ENCODE results near the gene JAKMIP1.
A peak's percentile ranks its signal among the peaks of the same experiment; 100 is the strongest.

JAKMIP1 gene

GRCh38 chr4:6115342-6115741 lies 85.0 kb downstream of the JAKMIP1 start:
- DNase-seq: peak; percentile 62

DNA sequence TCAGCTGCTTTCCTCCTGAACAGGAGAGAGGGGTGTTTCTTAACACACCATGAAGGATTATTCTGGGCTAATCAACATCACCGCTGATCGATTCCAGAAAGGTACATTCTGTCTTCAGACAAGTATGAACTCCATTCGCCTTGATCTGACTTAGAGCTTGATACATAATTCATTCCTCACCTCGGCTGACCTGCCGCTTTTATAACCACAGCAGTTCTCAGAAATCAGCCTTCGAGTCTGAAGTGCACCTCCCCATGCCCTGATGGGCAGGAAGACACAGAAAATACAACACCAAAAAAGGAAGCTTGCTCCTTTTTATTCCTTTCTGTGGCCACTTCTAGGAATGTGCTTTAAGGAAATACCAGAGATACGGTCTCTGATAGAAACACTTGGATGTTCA lies 85.7 kb downstream of the JAKMIP1 start:
- DNase-seq: no peak

DNA sequence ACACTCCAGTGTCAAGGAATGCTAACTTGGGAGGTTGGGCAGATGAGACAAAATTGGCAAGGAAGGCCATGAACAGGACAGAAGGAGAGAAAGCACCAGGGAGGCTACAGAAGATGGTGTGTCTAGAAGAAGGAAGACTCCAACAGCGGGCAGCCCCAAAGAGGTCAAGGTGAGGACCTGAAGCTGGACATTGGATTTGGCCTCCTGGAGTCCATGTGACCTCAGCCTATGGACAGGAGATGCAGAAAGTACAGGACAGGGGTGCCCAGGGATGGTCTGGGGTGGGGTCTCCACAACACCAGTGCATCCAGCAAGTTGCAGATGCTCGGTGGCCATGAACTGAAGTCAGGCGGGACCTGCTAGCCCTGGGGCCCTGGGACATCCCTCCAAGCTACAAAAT lies 86.2 kb downstream of the JAKMIP1 start:
- DNase-seq: no peak

DNA sequence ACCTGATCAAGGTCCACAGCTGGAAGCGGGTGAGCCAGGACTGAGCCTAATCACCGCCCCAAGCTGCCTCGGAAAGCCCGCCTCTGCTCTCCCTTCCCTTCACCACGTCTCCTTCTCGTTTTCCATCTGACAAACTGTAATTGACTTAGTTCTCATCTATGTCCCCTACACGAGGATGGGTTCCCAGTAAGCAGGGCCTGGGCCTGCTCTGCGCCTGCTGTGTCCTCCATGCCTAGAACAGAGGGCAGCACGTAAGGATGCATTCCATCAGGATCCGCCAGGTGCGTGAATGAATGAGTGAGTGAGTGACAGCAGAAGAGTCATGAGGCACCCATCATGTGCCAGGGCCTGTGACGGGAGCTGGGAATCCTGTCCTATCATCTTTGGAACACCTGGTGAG lies 86.7 kb downstream of the JAKMIP1 start:
- DNase-seq: no peak

DNA sequence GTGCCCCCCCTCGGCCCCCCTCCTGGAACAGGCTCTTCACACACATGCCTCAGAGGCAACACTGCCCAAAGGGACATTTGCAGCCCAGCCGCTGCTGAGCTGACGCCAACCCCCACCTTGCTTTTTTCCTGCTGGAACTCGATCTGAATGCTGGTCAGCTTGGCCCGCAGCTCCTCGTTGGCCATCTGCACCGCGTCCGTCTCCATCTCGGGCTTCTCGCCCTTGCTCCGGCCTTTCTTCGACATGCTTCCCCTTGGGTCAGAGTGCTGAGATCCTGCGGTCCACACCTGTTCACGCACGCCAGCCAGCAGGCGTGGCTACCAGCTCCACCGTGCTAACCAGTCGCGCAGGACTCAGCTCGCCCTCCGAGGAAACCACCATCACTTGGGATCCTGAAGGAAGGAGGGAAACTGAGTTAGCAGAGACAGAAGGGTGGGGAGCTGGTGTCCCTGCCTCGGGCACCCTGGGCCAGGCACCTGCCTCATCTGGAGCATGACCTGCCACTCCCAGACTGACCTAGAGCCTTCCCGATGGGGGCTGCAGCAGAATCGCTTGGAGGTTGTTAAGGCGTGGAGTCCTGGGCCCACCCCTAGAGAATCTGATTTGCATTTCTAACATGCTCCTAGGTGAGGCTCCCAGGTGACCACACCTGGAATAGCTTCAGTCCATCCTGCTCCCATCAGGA lies 87.6 kb downstream of the JAKMIP1 start:
- DNase-seq: no peak

GRCh38 chr4:6111354-6111960 lies 88.9 kb downstream of the JAKMIP1 start:
- DNase-seq: no peak

DNA sequence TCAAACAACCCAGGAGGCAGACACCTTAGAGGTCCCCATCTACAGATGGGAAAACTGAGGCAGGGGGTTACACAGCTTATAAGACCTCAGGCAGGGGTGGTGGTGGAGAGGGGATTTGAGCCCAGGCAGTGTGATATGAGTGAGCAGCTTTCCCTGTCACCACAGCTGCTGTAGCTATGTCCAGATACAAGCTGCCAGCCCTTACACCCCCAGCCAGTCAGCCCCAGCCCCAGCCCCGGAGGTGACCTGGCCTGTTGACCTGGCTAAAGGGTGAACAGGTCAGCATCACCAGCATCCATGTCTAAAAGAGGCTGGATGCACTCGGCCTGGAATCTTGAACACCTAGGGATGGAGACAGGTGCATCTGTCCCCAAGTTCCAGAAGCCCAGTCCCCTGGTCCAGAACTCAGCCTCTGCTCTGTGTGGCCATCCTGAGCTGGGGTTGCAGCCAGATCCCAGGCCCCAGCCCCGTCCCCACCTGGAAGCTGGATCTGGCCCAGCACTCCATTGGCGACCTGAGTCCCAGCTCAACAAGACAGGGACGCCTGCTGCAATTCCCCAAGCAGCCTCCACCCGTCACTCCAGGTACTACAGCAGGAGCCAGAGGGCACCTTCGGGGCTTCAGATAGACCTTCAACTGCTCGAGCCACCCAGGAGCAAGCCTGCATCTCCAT lies 89.5 kb downstream of the JAKMIP1 start:
- DNase-seq: no peak

DNA sequence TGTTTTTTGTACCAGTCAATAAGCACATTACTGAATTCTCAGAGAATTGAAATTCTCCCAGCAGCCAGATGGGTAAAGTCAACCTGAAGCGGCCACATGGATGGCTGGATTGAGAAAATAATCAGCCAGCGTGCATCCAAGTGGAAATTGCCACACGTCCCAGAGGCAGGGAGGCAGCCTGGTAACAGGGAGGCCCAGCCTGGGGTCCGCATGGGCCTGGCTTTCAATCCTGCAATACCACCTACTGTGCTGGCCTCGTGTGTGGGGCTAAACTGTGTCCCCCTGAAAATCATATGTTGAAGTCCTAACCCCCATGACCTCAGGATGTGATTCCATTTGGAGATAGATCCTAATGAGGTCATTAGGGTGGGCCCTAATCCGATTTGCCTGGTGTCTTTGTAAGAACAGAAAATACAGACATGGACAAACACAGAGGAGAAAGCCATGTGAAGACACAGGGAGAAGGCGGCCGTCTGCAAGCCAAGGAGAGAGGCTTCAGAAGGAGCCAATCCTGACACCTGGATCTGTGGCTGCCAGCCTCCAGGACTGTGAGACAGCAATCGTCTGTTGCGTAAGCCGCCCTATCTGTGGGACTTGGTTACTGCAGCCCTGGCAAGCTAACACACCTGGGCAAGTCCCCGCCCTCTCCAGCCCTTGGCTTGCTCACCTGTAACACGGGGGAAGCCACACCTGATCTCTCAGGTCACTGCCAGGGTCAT lies 90.3 kb downstream of the JAKMIP1 start:
- peak; percentile 63 for DNase-seq

DNA sequence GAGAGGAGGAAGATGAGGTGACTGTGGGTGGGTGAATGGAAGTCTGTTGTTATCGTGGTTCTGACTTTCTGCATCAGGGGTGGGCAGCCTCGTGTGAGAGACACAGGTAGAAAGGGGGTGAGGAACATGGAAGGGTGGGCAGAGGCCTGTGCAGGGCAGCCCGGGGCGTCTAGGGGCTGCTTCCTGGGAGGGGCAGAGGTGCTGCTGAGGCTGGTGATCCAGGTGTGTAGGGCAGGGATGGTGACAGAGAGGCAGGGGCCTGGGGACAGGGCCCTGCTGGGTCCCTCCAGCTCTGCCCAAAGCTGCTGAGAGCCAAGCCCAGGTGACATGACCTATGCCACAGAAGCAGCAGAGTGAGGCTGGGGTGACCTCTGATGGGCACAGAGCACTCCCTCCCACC lies 92.5 kb downstream of the JAKMIP1 start:
- no peak for DNase-seq

- peak; percentile 61 for DNase-seq
Observed at GRCh38 chr4:6107114-6107791, 93.1 kb downstream of the JAKMIP1 start.

DNA sequence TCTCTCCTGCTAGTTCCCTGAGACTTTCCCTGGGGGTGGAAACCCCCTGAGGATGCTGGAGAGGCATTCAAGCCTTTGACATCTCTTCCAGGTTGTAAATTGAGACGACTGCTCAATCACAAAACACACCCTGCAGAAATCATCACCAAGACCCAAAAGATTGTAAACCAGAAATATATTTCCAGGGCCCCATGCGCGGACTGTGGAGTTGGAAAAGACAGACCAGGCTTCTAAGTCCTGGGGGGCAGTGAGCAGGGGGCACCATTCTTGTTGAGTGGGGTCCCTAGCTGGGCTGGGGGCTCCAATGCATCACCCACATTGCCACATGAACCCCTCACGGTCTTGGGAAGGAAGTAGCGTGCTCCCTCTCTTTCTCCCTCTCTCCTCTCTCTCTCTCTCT lies 94.2 kb downstream of the JAKMIP1 start:
- DNase-seq: no peak

DNA sequence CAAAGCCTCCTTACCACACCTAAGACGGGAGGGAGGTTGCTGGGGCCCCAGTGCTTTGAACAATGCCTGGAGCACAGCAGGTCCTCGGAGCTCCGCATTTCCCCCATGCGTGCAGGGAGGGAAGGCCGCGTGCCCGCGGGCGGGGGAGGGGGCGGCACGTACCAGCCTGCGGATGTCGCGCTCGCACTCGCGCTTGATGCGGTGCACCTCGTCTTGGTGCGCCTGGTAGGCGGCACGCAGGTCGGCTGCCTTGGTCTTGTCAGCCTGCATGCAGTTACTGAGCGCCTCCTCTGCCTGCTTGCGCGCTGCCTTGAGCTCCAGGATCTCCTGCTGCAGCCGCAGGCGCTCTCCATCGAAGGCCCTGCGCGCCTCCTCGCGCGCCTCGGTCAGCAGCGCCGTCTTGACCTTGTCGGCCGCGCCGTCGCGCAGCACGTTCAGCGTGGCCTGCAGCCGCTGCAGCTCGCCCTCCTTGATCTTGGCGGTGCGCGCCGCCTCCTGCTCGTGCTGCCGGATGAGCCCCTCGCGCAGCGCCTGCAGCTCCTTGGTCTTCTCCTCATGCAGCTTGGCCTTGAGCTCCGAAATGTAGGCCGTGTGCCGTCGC lies 94.9 kb downstream of the JAKMIP1 start:
- no peak for DNase-seq

DNA sequence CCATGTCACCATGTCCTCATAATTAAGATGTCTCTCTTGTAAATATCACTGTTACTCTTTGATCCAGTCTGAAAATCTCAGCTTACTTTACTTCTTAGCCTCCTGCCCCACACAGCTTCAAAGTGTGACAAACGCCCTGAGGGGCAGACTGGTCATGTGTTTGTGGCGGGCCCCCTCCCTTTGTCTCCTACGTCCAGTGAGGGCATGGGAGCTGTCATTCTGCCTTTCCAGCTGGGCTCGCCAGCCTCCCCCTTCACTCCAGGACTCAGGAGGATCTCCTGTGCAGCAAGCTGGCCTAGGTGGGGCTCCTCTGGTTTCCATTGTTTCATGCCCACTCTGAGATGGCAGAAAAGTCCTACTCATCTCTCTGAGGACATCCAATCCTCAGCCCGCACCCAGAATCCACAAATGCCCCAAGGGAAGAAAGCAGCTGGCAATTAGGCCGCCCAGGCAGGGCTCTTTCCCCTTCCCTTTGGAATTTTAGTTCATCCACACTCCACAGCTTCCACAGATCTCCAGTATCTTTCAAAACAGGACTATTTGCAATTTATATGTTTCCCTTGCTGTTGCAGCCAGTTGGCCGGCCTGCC lies 95.7 kb downstream of the JAKMIP1 start:
- no peak for DNase-seq

DNA sequence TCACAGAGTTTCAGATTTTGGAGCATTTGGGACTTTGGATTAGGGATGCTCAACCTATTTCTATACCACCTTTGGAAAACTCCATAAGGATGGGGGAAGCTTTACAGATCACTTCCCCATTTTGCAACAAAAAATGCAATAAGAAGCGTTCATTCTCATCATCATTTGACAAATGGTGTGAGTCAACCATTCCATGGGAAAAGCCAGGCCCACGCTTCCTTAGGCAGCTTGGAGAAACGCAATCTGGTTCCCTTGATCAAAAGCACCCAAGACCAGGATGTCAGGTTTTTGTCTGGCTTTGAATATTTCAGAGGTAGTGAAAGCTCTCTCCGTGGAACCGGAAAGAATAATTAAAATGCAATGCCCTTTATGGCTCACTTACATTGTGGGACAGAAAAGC lies 102.8 kb downstream of the JAKMIP1 start:
- no peak for DNase-seq

- no peak for DNase-seq
Observed at GRCh38 chr4:6095897-6096296, 104.5 kb downstream of the JAKMIP1 start.

DNA sequence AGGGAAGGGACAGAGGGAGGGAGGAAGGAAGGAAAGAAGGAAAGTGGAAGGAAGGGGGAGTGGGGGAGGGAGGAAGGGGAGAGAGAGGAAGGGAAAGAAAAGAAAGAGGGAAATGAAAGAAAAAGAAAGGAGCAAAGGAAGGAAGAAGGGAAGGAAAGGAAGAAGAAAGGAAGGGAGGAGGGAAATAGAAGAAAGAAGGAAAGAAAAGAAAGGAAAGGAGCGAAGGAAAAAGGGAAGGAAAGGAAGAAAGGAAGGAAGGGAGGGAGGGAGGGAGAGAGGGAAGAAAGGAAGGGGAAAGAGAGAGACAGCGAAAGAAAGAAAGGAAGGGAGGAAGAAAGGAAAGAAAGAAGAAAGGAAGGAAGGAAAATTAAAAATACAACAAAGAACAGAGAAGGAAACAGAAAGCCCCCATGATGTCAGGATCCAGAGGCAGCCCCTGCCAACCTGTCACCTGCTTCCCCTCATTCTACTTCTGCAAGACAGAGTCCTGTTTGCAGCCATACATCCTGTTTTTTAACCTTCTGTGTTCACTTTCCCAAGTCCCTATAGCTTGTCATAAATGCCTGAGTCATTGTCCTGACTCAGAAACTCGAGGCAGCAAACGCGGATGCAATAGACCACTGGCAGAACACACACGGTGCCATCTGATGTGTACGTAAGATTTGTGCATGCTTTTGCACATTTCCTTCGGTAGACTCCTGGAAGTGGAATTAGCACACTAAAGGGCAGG lies 105.2 kb downstream of the JAKMIP1 start:
- no peak for DNase-seq

DNA sequence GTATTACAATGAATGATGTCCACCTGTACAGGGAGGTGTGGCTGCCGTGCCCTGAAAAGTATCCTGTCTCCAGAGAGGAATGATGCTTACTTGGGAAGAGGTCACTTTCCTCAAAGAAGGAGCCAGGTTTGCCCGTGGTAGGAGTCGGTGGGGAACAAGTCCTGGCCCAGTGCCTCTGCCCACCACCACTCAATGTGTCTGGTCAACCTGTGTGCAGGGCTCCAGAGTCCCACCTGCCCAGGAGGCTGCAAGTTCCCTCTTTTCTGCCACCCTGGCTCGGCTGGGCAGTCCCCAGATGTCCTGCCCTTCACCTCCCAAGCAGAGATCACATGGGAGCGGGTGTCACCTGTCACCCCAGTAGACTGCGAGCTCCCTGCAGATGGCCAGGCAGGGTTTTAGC lies 106.7 kb downstream of the JAKMIP1 start:
- no peak for DNase-seq

DNA sequence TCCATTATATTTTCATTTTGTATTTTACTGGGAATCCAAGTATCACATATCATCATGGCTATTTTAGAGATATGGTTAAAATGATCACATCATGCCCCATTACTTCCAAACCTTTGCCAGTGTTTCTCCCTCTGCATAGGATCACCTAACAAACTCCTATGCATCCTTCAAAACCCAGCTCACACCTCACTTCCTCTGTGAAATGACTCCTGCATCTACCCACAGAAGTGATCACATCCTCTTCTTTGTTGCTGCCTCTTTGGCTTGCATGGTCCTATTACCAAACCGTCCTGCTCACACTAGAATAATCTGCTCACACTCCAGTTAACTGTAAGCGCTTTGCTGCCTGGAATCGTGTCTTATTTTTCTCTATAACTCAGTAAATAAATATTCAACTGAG lies 107.4 kb downstream of the JAKMIP1 start:
- no peak for DNase-seq

DNA sequence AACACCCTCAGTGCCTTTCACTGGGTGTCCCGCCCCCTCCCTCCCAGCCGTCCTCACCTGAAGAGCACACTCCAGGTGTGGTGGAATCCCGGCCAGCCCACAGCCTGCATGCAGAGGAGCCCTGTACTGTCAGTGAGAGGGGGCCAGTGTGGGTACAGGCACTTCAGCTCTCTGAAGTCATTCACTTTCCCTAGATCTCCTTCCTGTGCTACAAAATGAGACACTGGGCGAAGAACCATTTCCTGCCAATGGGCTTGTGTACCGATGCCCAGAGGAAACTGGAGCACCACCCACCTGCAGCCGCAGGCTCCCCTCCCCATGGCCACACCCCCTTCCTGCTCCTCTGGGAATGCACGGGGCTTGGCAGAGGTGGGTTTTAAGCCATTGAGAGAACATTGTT lies 108.2 kb downstream of the JAKMIP1 start:
- DNase-seq: no peak

- DNase-seq: no peak
Observed at GRCh38 chr4:6090931-6091330, 109.4 kb downstream of the JAKMIP1 start.

DNA sequence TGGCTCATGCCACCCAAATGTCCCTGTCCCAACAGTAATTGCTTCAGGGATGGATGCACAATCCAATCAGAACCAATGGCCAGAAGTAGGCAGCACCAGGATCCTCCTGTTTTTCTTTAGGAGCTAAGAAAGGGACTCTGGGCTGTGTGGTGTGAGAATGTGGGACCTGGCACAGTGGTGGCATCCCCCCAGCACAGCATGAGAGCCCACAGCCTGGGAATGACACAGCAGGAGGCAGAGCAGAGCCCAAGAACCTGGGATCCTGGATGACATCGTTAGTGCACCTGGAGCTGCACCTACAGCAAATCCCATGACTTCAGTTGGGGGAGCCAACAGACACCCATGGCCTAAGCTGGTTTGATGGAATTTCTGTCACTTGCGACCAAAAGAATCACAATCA lies 111.4 kb downstream of the JAKMIP1 start:
- DNase-seq: no peak

All from NCI-H146 (cell line).